Left renal cortex interstitium (tissue), 4 donors: ENCODE measurements around the gene ANKS3. TPM values are rescaled to one million over a fixed set of nuclear protein-coding genes. Genes with fewer than 3 reads are reported as not detected.

ENCODE experiments used
- DNase-seq, 4 donors: peaks; one replicate each; pipeline ENCODE4 v3.0.0-alpha.2; 2013; ENCODE audit warnings: low read depth in 4 of 4, low spot score in 2 of 4, missing footprints in 1 of 4
- polyA plus RNA-seq, 4 donors: library from polyadenylated mRNA; unstranded; fragments of 120-200 nt; gene quantifications; one replicate each; pipeline ENCODE4 v1.2.1, GENCODE V29; 2013; ENCODE audit not compliant: insufficient read length in 4 of 4

The ANKS3 gene
- polyA plus RNA-seq, 4 donors: 18.2 to 38.7 (median 30.3) TPM

DNA sequence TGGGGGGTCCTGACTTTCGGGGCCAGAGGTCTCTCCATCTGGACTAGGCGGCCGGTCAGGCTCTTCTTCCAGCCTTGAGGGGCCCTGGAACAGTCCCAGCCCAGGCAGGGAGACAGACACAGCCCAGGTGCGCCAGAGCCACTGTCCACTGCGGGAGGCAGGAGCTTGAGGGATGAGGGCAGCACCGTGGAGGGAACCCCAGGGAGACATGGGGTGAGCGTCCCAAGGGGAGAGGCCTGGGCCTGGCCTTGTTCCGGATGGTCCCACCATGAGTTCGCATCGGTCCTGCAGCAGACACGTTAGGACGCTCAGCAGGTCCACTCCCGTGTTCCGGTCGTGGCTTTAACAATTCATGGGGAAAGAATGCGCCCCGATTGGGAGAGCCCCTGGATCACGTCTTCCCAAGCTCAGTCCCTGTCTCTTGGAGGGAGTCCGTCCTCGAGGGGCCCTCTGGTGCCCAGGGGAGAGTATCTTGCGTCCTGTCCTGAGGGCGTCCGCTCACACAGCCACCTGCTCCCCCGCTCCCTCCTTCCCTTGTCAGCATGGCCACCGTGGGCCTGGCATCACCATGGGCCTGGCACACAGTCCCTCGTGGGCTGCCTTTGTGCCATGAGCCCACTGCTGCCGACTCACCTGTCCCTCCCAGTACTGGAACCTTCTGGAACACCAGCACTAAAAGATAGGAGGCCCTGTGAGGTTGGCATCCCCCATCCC is 47.4 kb downstream of the ANKS3 start:
- DNase-seq: no peak

DNA sequence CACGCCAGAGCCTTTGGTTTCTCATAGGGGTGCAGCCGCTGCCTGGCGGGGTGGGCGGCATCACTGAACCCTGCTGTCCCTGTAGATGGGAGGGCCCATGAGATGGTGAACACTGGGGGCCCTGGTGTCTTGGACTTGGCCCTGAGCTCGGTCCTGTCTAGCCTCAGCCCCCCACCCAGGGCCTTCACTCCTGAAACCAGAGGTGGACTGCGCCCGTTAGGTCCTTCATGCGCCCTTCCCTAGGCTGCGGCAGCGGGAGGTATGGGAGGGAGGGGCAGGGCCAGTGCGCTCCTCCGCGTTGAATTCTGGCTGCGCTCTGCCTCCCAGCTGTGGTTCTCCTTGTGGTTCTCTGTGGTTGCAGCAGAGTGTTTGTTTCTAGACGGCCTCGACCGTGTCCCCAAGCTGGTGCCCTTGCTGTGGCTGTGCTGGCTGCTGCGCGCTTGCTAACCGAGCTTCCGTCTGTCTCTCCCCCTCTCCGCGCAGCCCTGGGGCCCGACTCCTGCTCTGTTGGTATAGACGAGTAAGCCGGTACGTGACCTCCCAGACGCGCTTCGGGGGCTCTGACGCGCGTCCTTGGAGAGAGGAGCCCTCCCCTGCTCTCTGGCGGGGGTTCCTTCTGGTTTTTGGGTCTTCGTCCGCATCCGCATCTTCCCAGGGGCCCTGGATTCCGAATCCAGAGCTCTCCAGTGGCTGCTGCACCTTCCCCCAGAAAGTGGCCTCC is 48.1 kb downstream of the ANKS3 start:
- DNase-seq: no peak

GRCh38 chr16:4685292-4685691 is 48.8 kb downstream of the ANKS3 start:
- DNase-seq: no peak

DNA sequence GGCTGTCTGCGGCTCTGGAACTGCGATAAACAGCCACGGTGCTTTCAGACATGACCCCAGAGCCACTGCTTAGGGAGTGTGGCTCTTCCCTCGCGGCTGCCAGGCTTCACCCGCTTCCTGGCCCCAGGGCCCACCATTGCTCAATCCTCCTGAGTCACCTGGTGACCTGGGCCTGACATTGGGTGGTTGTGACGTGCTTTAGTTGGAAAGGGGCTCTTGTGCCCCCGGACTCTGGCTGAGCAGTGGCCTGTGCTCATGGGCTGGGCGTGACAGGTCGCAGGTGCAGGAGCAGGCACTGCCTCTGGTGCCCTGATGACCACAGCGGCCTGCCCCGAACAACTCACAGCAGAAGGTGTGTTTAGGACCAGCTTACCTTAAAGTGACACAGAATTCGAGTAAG is 49.3 kb downstream of the ANKS3 start:
- no peak for DNase-seq

GRCh38 chr16:4684058-4684715 is 49.9 kb downstream of the ANKS3 start:
- no peak for DNase-seq

GRCh38 chr16:4683255-4684057 is 50.6 kb downstream of the ANKS3 start:
- no peak for DNase-seq

- DNase-seq: no peak
Measured at GRCh38 chr16:4682616-4683254, 51.3 kb downstream of the ANKS3 start.

- no peak for DNase-seq
Measured at GRCh38 chr16:4682084-4682591, 51.9 kb downstream of the ANKS3 start.

GRCh38 chr16:4681471-4682083 is 52.5 kb downstream of the ANKS3 start:
- DNase-seq: no peak

- no peak for DNase-seq
Measured at GRCh38 chr16:4680673-4681470, 53.2 kb downstream of the ANKS3 start.

GRCh38 chr16:4679850-4680636 is 54.0 kb downstream of the ANKS3 start:
- no peak for DNase-seq

GRCh38 chr16:4679156-4679849 is 54.8 kb downstream of the ANKS3 start:
- no peak for DNase-seq

DNA sequence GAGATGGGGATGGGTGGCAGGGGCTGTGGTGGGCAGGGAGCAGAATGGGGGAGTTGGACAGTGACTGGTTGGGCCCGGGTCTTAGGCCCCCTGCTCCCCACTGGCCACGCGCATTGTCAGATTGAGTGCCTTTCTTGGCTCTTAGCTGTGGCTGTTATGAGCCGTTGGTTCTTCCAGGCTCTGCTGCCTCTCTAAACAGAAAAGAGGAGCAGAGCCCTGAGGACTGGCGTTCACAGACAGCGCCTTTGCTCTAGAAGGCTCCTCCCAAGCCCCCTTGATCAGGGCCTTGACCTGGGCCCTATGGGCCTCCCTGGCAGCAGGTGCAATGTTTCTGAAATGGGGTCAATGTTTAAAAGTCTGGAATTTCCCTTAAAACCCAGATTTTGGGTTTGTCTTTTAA is 55.5 kb downstream of the ANKS3 start:
- no peak for DNase-seq

DNA sequence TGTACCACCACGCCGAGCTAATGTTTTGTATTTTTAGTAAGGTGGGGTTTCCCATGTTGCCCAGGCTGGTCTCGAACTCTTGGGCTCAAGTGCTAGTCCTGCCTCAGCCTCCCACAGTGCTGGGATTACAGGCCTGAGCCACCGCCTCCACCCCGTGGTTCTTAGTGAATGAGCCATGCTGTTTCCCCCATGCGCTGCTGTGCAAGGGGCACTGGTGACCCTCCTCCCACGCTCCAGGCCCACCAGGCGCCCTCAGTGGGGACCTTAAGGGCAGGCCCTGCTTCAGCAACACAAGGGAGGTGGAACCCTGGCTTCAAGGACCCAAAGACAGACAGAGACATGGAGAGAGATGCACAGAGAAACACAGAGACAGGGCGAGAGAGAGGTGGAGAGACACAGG is 56.1 kb downstream of the ANKS3 start:
- no peak for DNase-seq

DNA sequence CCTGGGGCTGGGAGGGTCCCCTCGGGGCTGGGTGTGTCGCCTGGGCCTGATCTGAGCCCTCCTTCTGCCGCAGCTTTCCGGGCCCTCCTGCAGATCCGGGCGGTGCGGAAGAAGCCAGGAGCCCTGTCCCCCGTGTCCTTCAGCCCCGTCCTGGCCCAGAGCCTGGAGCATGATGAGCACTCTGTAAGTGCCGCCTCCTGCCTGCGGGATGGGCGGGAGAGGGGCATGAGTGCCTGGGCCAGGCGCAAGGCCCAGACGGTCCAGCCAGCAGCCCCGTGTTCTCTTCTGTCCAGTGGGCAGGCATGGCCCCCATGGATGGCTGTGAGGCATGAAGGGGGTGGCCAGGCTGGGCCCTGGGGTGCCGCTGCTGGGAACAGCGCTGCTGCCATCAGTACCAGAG is 56.7 kb downstream of the ANKS3 start:
- no peak for DNase-seq

GRCh38 chr16:4676831-4677230 is 57.2 kb downstream of the ANKS3 start:
- no peak for DNase-seq
